GM23338 (cell line): ENCODE measurements around the gene ABCC10. TPM values are rescaled to one million over a fixed set of nuclear protein-coding genes. Genes with fewer than 3 reads are reported as not detected.
"Not testable (repeated sequence)": the region's sequence is repeated elsewhere in the genome, so short reads cannot be mapped to it uniquely, and the experiment has no call there.

ENCODE experiments used
- ATAC-seq: fragments of 200-7000 bp; cut with Tn5 transposase; 3 replicates; pipeline ENCODE4 v1.9.1; 2020
- DNase-seq: peaks from one replicate; pipeline ENCODE4 v3.0.0-alpha.2; 2015; ENCODE audit warnings: low spot score
- H2AFZ ChIP-seq: fragments of 200-600 bp; sonication (generic); 2 replicates; pipeline ENCODE4 v1.8.0; 2016; ENCODE audit warnings: antibody characterized with exemption, mild to moderate bottlenecking, moderate library complexity
- H3F3A ChIP-seq: fragments of 200-600 bp; sonication (generic); replicated peaks from 2 replicates; pipeline ENCODE4 v1.8.0; 2017; ENCODE audit warnings: antibody characterized with exemption, mixed run types, low read depth
- H3K27ac ChIP-seq: fragments of 200-600 bp; sonication (generic); 2 replicates; pipeline ENCODE4 v1.6.1; 2016; ENCODE audit warnings: low read depth
- H3K27me3 ChIP-seq: fragments of 200-600 bp; sonication (generic); 2 replicates; pipeline ENCODE4 v1.8.0; 2016; ENCODE audit warnings: mild to moderate bottlenecking, mixed run types, moderate library complexity; ENCODE audit not compliant: insufficient read depth
- H3K36me3 ChIP-seq: fragments of 200-600 bp; sonication (generic); 2 replicates; pipeline ENCODE4 v1.8.0; 2016; ENCODE audit warnings: mild to moderate bottlenecking; ENCODE audit not compliant: insufficient read depth
- H3K4me1 ChIP-seq: fragments of 200-600 bp; sonication (generic); 2 replicates; pipeline ENCODE4 v1.8.0; 2016; ENCODE audit warnings: mild to moderate bottlenecking, moderate library complexity; ENCODE audit not compliant: insufficient read depth
- H3K4me2 ChIP-seq: fragments of 200-600 bp; sonication (generic); 2 replicates; pipeline ENCODE4 v1.7.1; 2017; ENCODE audit warnings: mixed run types
- H3K4me3 ChIP-seq: fragments of 200-600 bp; sonication (generic); 2 replicates; pipeline ENCODE4 v1.6.1; 2016; ENCODE audit warnings: mixed run types
- H3K79me2 ChIP-seq: fragments of 200-600 bp; sonication (generic); replicated peaks from 2 replicates; pipeline ENCODE4 v1.8.0; 2017; ENCODE audit warnings: mild to moderate bottlenecking; ENCODE audit not compliant: insufficient read depth
- H3K9me2 ChIP-seq: fragments of 200-600 bp; sonication (generic); 2 replicates; pipeline ENCODE4 v1.8.0; 2017; ENCODE audit not compliant: insufficient read depth
- H4K20me1 ChIP-seq: fragments of 200-600 bp; sonication (generic); replicated peaks from 2 replicates; pipeline ENCODE4 v1.8.0; 2017; ENCODE audit warnings: mild to moderate bottlenecking; ENCODE audit not compliant: insufficient read depth
- H3K27ac Mint-ChIP-seq: 2 replicates; pipeline ENCODE4 v1.8.0; 2020; ENCODE audit warnings: inconsistent platforms, mild to moderate bottlenecking, moderate library complexity, mixed read lengths
- H3K27me3 Mint-ChIP-seq: 3 replicates; pipeline ENCODE4 v1.8.0; 2022; ENCODE audit warnings: low read depth, mild to moderate bottlenecking, moderate library complexity, mixed read lengths, inconsistent platforms; ENCODE audit not compliant: insufficient read depth, poor library complexity
- H3K36me3 Mint-ChIP-seq: 3 replicates; pipeline ENCODE4 v1.8.0; 2021; ENCODE audit warnings: low read depth, mild to moderate bottlenecking, inconsistent platforms, moderate library complexity, mixed read lengths
- H3K4me1 Mint-ChIP-seq: 3 replicates; pipeline ENCODE4 v1.8.0; 2020; ENCODE audit warnings: mild to moderate bottlenecking, inconsistent platforms, mixed read lengths
- H3K4me3 Mint-ChIP-seq: 3 replicates; pipeline ENCODE4 v1.8.0; 2021; ENCODE audit warnings: moderate library complexity, mild to moderate bottlenecking, inconsistent platforms, mixed read lengths
- H3K9me3 Mint-ChIP-seq: 3 replicates; pipeline ENCODE4 v1.8.0; 2020; ENCODE audit warnings: moderate library complexity, mild to moderate bottlenecking, inconsistent platforms, mixed read lengths
- CTCF ChIP-seq, 2 experiments: fragments of 200-600 bp in 1 of 2; sonication (generic) in 1 of 2; conservative IDR thresholded peaks; 2 replicates each; pipeline versions ENCODE4 v1.5.1 to v1.6.1; 2016 to 2017; ENCODE audit warnings: antibody characterized with exemption in 2 of 2, low read depth in 2 of 2, mild to moderate bottlenecking in 2 of 2, moderate library complexity in 1 of 2
- EZH2phosphoT487 ChIP-seq: fragments of 200-600 bp; sonication (generic); IDR thresholded peaks from one replicate; pipeline ENCODE4 v1.8.1; 2018; ENCODE audit warnings: antibody characterized with exemption; ENCODE audit not compliant: unreplicated experiment
- JUNB ChIP-seq: IDR thresholded peaks from one replicate; pipeline ENCODE4 v1.6.1; 2016; ENCODE audit warnings: antibody characterized with exemption; ENCODE audit not compliant: unreplicated experiment
- POLR2AphosphoS5 ChIP-seq: IDR thresholded peaks from 2 replicates; pipeline ENCODE4 v1.6.1; 2016; ENCODE audit warnings: antibody characterized with exemption, low read depth
- REST ChIP-seq: IDR thresholded peaks from one replicate; pipeline ENCODE4 v1.6.1; 2018; ENCODE audit warnings: antibody characterized with exemption; ENCODE audit not compliant: unreplicated experiment
- STAT1 ChIP-seq: IDR thresholded peaks from one replicate; pipeline ENCODE4 v1.6.1; 2016; ENCODE audit warnings: antibody characterized with exemption; ENCODE audit not compliant: unreplicated experiment
- polyA plus RNA-seq: library from polyadenylated mRNA; unstranded; fragments of >200 nt; fragmentation: Nextera tagmentation; extraction: Ambion mirVana; gene quantifications from 2 replicates; pipeline ENCODE4 v1.2.1, GENCODE V29; 2016
- total RNA-seq: library from RNA; depleted of rRNA; stranded (reverse); fragments of >200 nt; shearing (Covaris generic); gene quantifications from 2 replicates; pipeline ENCODE4 v1.2.3, GENCODE V29; 2014

ABCC10 gene
- total and polyA plus RNA-seq, 2 experiments from 2014 or later: 16.9 to 17.5 TPM

GRCh38 chr6:43380858-43381257, 46.5 kb upstream of the ABCC10 start:
- not testable (repeated sequence) for H3K36me3 Mint-ChIP-seq, H3K4me2 ChIP-seq, H3K27me3 ChIP-seq, H3K27ac ChIP-seq, H3K27ac Mint-ChIP-seq, H3K79me2 ChIP-seq, DNase-seq, H3K4me3 Mint-ChIP-seq, H3K36me3 ChIP-seq, H3K27me3 Mint-ChIP-seq, H3K4me1 Mint-ChIP-seq, H4K20me1 ChIP-seq, H3K9me2 ChIP-seq, H3K9me3 Mint-ChIP-seq, ATAC-seq, H3K4me3 ChIP-seq, H3F3A ChIP-seq, H3K4me1 ChIP-seq
- peak overlapping the region; percentile 18; the same call in 1 of the 2 replicates for H2AFZ ChIP-seq

GRCh38 chr6:43383021-43383667, 44.2 kb upstream of the ABCC10 start:
- H3K79me2 ChIP-seq: no peaks in the 10 kb centered on the region
- H3K4me1 Mint-ChIP-seq: no peaks in the 10 kb centered on the region
- no peaks in the 10 kb centered on the region for H3K36me3 Mint-ChIP-seq
- no peaks in the 10 kb centered on the region for H3K9me3 Mint-ChIP-seq
- H4K20me1 ChIP-seq: no peaks in the 10 kb centered on the region
- TF ChIP-seq CTCF (conservative IDR thresholded peaks at IDR 0.05; ENCODE audit: low read depth in 2 of 2) (no peak), EZH2phosphoT487 (no peak), REST (no peak), JUNB (no peak), STAT1 (no peak), POLR2AphosphoS5 (no peak)
- peaks cover 2% of the 10 kb centered on the region for H3K27me3 Mint-ChIP-seq
- no peaks in the 10 kb centered on the region for H3K9me2 ChIP-seq
- no peak overlapping the region for H3K4me3 ChIP-seq
- no peak overlapping the region for H3K27ac Mint-ChIP-seq
- H3K4me1 ChIP-seq: no peaks in the 10 kb centered on the region
- no peaks in the 10 kb centered on the region for H3K27me3 ChIP-seq
- no peak overlapping the region for H3K27ac ChIP-seq
- no peak overlapping the region for H2AFZ ChIP-seq
- H3K4me3 Mint-ChIP-seq: no peak overlapping the region
- DNase-seq (no peak), ATAC-seq (no peak)
- no peaks in the 10 kb centered on the region for H3K36me3 ChIP-seq
- no peaks in the 10 kb centered on the region for H3F3A ChIP-seq
- H3K4me2 ChIP-seq: no peak overlapping the region
